Measurements from ENCODE around the gene SF1.
A peak's percentile ranks its signal among the peaks of the same experiment; 100 is the strongest.

Gene SF1

GRCh38 chr11:64784813-64785581, 6.7 kb upstream of the SF1 start:
- no peak for DNase-seq (ENCODE audit: low read depth in 2 of 2)

GRCh38 chr11:64778223-64778472, 194 bp downstream of the SF1 start:
- no peak for DNase-seq (ENCODE audit: low read depth in 2 of 2)

GRCh38 chr11:64777449-64778222, 706 bp downstream of the SF1 start:
- peak; percentile 55 to 62 for DNase-seq (ENCODE audit: low read depth in 2 of 2)

- DNase-seq (ENCODE audit: low read depth in 2 of 2), result no peak
Observed at GRCh38 chr11:64776875-64777274, 1.5 kb downstream of the SF1 start.

GRCh38 chr11:64776425-64776824, 1.9 kb downstream of the SF1 start:
- DNase-seq (ENCODE audit: low read depth in 2 of 2), result no peak

- no peak for DNase-seq (ENCODE audit: low read depth in 2 of 2)
Observed at GRCh38 chr11:64774144-64774543, 4.2 kb downstream of the SF1 start.

GRCh38 chr11:64772303-64773018, 5.9 kb downstream of the SF1 start:
- DNase-seq (ENCODE audit: low read depth in 2 of 2), result no peak

GRCh38 chr11:64771861-64772260, 6.5 kb downstream of the SF1 start:
- DNase-seq (ENCODE audit: low read depth in 2 of 2), result no peak

- no peak for DNase-seq (ENCODE audit: low read depth in 2 of 2)
Observed at GRCh38 chr11:64770120-64770519, 8.2 kb downstream of the SF1 start.

- DNase-seq (ENCODE audit: low read depth in 2 of 2), result no peak
Observed at GRCh38 chr11:64769283-64769682, 9.1 kb downstream of the SF1 start.

- DNase-seq (ENCODE audit: low read depth in 2 of 2), result no peak
Observed at GRCh38 chr11:64768300-64768694, 10.0 kb downstream of the SF1 start.

GRCh38 chr11:64767344-64768299, 10.7 kb downstream of the SF1 start:
- peak; percentile 32 to 42 for DNase-seq (ENCODE audit: low read depth in 2 of 2)

- no peak for DNase-seq (ENCODE audit: low read depth in 2 of 2)
Observed at GRCh38 chr11:64766881-64767280, 11.5 kb downstream of the SF1 start.

GRCh38 chr11:64765851-64766665, 12.3 kb downstream of the SF1 start:
- DNase-seq (ENCODE audit: low read depth in 2 of 2), result no peak

- no peak for DNase-seq (ENCODE audit: low read depth in 2 of 2)
Observed at GRCh38 chr11:64765291-64765850, 13.0 kb downstream of the SF1 start.

- DNase-seq (ENCODE audit: low read depth in 2 of 2), result no peak
Observed at GRCh38 chr11:64764753-64765152, 13.6 kb downstream of the SF1 start.

GRCh38 chr11:64764040-64764611, 14.2 kb downstream of the SF1 start:
- DNase-seq (ENCODE audit: low read depth in 2 of 2), result no peak

GRCh38 chr11:64763526-64764039, 14.8 kb downstream of the SF1 start:
- DNase-seq (ENCODE audit: low read depth in 2 of 2), result no peak

- peak; percentile 32 to 35 for DNase-seq (ENCODE audit: low read depth in 2 of 2)
Observed at GRCh38 chr11:64762674-64763525, 15.4 kb downstream of the SF1 start.
